NCI-H748 (cell line): ENCODE data around the gene TMEM131.
"Not testable (repeated sequence)": the region's sequence is repeated elsewhere in the genome, so short reads cannot be mapped to it uniquely, and the experiment has no call there.

Experiments
- DNase-seq: peaks from one replicate; lab custom pipeline; 2025; ENCODE audit not compliant: unreplicated experiment; lab: John Stamatoyannopoulos, UW

TMEM131 gene

DNA sequence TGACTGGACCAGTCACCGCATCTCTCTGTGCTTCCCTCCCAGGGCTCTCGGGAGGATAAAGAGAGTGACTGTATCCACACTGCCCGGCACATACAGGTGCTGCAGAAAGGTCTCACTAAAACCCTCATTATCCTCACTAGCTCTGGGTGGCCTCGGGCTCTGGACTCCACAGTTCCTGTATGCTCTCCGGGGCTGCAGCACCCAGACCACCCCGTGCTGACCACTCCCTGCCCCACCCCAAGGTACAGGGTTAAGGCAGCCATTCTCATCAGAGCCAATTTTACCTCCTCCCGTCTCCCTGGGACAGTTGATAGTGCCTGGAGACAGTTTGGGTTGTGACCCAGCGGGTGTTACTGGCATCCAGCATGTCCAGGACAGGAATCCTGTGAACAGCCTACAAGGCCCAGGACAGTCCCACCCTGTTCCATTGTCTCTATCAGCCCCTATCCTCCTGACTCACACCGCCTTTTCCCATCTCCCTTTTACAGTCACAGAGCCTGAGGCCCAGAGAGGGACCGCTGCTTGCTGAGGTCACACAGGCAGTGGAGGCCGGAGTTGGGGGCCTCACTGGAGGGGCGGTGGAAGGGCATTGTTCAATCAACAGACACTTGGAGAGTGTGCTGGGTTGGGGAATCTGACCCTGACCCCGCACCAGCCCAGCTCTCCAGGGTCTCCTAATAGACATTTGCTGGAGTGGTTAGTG is 280.6 kb downstream of the TMEM131 start:
- no peak for DNase-seq

DNA sequence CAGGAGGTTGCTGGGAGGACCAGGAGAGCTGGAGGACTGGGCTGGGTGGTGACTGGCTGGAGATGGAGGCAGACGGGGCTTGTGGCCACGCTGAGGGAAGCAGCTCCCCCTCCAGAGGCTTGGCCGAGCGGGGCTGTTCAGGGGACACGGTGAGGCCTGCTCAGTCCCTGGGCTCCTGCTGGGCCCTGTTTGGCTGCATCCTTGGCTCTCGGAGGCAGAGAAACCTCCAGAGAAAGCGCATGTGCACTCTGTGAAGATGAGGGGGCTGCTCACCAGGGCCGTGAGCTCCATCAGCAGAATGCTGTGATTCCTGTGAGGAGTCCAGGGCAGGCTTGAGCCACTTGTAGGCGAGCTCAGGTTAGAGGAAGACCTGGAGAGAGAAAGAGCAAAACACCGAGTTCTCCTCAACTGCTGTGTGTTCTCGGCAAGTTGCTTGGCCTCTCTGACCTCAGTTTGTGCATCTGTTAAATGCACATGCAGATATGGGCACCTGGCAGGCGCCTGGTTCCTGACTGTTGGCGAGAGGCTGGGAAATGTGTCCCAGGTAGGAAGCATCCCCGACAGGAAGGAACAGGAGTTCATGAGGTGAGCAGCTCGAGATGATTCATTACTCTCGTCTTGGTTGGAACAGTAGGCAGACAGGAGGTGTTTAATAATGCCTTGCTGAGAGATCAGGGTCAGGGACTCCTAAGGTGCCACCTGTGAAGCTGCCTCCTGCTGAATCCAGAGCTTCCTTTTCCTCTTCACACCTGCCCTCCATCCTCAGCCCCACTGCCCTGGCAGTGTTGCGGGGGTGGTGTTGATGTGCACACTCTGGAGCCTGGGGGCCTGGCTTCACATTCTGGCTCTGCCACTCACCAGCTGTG is 281.4 kb downstream of the TMEM131 start:
- no peak for DNase-seq

DNA sequence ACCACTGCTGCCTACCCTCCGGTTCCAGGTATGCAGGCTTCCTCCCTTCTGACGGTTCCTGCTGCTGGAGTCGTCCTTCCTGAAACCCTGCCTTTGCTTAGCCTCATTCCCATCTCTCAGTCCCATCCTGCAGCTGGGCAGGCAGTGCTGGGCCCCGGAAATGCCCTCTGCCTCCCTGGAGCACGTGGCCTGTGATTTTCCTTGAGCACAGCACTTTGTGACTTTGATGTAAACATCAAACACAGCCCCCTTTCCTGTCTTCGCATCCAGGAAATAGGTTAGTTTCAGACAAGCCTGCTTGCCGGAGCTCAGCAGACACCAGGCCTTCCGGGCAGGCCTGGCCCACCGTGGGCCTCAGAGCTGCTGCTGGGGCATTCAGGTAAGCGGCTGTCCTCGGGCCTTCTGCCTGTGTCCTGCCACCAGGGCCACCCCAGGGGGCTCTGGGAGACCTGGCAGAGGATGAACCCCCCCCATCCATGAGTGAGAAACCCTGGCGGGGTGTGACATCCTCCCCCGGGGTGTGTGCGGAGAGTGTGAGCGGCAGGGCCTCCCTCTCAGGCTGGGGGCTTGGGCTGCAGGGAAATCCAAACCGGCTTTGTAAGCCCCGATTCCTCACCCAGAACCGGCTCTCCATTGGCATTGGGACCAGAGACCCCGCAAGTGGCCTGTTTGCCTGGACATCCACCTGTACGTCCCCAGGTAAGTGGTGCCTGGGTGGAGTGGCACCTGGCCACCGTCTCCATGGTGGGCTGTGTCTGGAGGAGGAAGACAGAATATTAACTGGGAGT is 282.3 kb downstream of the TMEM131 start, which contains the start of gene ZAP70:
Gene ZAP70 (plus strand): TSS at position 281 of the 788 bp plus-strand sequence. CDS start 10,461 bp downstream, outside the sequence.
- no peak for DNase-seq

DNA sequence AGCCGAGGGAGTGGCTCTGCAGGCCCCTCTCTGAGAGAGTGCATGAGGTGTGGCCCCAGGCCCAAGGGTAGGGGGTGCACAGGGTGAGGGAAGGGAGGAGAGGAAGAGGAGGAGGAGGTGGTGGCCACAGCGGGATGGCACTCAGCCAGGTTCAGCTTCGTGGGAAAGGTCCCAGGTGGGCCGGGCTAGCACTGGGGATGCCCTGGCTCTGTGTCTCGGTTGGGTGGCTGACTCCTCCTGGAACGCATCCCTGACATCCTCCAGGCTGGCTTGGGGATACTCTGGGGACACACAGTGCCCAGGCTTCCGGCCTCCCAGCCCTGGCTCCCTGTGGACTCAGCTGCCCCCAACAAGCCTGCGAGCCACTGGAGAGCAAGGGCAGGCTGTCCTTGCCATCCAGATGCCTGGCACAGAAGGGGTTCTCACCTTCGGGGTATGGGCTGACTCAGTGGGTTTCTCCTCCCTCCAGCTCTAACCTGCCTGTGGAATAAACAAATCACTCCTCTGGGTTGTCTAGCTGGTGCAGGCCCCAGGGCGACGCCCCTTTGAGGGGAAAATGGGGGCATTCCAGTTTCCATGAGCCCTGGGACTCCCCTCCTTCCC is 283.0 kb downstream of the TMEM131 start:
- no peak for DNase-seq

DNA sequence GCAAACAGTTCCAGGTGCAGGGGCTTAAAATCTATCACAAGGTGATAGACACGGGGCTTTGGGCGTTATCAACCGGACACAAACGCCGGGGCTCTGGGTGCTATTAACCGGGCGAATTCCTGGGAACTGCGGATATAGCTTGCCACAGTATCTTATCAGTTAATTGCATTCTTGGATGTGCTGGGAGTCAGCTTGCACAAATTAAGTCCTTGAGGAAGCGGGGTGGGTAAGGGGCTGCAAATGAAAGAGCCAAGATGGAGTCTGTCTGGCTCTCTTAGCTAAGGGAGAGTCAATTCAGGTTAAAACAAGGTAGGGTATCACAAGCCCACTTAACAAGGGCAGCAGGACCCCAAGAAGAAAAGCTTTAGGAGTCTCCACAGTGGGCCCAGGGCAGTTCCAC is 283.6 kb downstream of the TMEM131 start:
- not testable (repeated sequence) for DNase-seq

DNA sequence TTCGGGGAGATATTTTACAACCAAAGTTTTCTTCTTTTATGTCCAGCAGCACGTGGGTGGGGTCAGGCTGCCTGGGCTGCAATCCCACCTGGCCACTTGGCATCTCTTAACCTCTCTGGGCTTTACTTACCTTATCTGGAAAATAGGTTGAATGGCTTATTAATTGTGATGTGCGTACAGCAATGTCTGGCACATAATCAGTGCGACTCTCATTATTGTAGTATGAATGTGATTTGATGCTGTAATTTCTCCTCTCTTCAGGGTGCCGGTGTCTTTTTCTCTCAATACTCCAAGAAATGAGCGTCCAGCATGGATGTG is 284.4 kb downstream of the TMEM131 start:
- DNase-seq = no peak

DNA sequence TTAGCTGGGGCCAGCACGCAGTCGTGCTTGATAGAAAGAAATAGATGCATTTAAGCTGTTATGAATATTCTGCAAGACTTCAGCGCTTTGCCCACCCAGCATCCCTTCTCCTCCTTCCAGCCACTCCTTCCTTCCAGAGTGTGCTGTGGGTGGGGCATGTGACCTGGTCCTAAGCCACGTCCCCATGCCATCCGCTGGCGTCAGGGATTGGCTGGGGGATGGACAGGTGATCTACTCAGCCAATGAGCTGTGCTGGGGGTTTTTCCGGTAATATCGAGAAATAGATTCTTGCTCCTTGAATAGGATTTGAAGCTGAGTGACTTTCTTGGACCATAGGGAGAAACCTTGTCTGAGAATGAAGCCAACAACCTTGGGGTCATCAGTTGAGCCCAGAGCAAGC is 287.1 kb downstream of the TMEM131 start:
- no peak for DNase-seq

DNA sequence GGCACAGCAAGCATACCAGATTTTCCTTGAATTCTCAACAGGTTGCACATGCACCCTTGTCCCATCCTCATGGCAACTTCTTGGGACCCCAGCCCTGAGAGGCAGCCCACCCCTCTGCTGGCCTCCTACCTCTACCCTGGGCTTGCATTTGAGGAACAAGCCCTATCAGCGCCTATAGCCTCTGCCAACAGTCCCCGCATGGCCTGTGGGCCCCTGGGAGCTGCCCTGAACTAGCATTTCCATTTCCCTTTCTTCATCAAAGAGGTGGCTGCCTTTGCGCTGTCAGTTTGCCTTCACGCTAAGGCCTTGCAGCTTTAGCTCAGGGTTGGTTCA is 287.7 kb downstream of the TMEM131 start:
- DNase-seq = no peak

DNA sequence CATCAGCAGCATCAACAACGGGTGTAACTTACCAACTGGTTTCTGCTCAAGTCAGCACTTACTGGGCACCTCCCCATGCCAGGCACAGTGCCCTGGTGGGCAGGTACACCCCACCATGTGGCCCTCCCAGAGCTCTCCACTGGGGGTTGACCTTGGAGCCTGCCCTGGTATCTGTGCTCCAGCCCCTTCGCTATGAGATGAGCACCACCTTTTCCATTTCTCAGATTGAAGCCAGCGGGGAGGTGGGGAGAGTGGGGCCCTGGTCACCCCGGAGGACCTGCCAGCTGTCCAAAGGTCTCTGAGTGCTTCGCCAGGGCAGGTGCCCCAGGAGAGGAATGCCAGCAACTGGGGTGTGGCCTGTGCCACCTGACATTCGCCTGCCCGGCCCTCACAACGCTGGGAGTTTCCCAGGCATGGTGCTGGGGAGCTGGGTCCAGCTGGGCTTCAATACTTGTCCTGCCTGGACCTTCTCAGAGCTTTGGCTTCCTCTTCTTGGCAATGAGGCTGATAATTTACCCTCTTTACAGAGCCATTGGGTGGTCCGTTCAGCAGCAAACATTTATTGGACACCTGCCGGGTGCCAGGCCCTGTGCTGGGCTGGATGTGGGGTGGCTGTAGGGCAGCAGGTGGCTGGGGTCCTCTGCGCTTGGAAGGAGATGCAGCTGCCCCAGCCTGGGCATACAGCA is 288.2 kb downstream of the TMEM131 start:
- DNase-seq = no peak

DNA sequence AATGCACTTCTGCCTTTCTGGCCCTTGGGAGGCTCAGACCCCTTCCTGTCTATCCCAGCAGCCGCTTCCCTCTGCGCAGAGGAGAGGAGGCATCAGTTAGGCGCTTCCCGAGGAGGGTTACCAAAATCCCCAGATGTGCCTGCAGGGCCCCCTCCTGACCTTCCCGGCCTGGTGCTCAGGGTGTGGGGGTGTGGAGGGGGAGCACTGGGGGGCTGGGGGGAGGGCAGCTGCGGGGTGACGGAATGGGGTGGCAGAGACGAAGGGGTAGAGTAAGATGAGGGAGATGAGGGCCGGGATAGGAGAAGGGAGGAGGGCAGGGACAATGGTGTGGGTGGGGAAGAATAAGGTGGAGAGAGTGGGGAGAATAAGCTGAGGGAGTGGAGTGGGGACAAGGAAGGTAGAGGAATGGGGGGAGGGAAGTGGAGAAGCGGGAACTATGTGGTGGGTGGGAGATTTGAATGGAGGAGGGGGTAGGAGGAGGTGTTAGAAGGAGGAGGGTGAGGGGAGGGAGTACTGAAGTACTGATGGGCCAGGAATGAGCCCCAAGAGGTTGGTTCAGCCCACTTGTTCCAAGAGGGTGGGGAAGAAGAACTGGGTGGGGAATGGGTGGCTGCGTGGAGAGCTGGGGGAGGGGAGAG is 288.9 kb downstream of the TMEM131 start:
- no peak for DNase-seq
